ENCODE measurements around the gene PLXNA4.

GRCh38 chr7:132388688-132389087 is 187.6 kb downstream of the PLXNA4 start:
- TF ChIP-seq, protein P1, sequence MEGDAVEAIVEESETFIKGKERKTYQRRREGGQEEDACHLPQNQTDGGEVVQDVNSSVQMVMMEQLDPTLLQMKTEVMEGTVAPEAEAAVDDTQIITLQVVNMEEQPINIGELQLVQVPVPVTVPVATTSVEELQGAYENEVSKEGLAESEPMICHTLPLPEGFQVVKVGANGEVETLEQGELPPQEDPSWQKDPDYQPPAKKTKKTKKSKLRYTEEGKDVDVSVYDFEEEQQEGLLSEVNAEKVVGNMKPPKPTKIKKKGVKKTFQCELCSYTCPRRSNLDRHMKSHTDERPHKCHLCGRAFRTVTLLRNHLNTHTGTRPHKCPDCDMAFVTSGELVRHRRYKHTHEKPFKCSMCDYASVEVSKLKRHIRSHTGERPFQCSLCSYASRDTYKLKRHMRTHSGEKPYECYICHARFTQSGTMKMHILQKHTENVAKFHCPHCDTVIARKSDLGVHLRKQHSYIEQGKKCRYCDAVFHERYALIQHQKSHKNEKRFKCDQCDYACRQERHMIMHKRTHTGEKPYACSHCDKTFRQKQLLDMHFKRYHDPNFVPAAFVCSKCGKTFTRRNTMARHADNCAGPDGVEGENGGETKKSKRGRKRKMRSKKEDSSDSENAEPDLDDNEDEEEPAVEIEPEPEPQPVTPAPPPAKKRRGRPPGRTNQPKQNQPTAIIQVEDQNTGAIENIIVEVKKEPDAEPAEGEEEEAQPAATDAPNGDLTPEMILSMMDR (IDR thresholded peaks at IDR 0.05) = no peak
- no peak for TF ChIP-seq EZH2 (IDR thresholded peaks at IDR 0.05; ENCODE audit: borderline replicate concordance, insufficient read depth, low read depth, low read length, poor library complexity, severe bottlenecking)

Data from B cell (primary cell).